Skin of body (tissue), 2 donors: ENCODE data around the gene PSMD11. TPM values are rescaled to one million over a fixed set of nuclear protein-coding genes. Genes with fewer than 3 reads are reported as not detected.
"Not testable (repeated sequence)": the region's sequence is repeated elsewhere in the genome, so short reads cannot be mapped to it uniquely, and the experiment has no call there.

Experiments
- DNase-seq: peaks from one replicate; lab custom pipeline; 2025; lab: John Stamatoyannopoulos, UW
- total RNA-seq: library from RNA; depleted of rRNA; stranded (reverse); fragments of >200 nt; gene quantifications from one replicate; pipeline ENCODE4 v1.2.3, GENCODE V29; 2014

The PSMD11 gene
- total RNA-seq, result 77.8 TPM

GRCh38 chr17:32444301-32445073 is at the start of gene PSMD11:
TSS of gene PSMD11 (plus strand) at chr17:32444510. CDS start at chr17:32444524, 14 bp downstream.
- DNase-seq, result peak; percentile 92

- DNase-seq, result no peak
Measured at GRCh38 chr17:32396343-32396742, 48.0 kb upstream of the PSMD11 start.

GRCh38 chr17:32398946-32399345 is 45.4 kb upstream of the PSMD11 start:
- DNase-seq, result no peak

GRCh38 chr17:32410085-32410484 is 34.2 kb upstream of the PSMD11 start:
- not testable (repeated sequence) for DNase-seq

- DNase-seq, result no peak
Measured at GRCh38 chr17:32426894-32427293, 17.4 kb upstream of the PSMD11 start.

- no peak for DNase-seq
Measured at GRCh38 chr17:32429598-32429997, 14.7 kb upstream of the PSMD11 start.

GRCh38 chr17:32440722-32441121 is 3.6 kb upstream of the PSMD11 start:
- no peak for DNase-seq

GRCh38 chr17:32441886-32442285 is 2.4 kb upstream of the PSMD11 start:
- no peak for DNase-seq

GRCh38 chr17:32443827-32444300 is 446 bp upstream of the PSMD11 start:
- no peak for DNase-seq

GRCh38 chr17:32445074-32445415 is 735 bp downstream of the PSMD11 start:
- no peak for DNase-seq

GRCh38 chr17:32445497-32445896 is 1.2 kb downstream of the PSMD11 start:
- DNase-seq, result no peak

GRCh38 chr17:32445971-32446370 is 1.7 kb downstream of the PSMD11 start:
- DNase-seq, result no peak

GRCh38 chr17:32446949-32447348 is 2.6 kb downstream of the PSMD11 start:
- DNase-seq, result no peak

GRCh38 chr17:32449963-32450362 is 5.7 kb downstream of the PSMD11 start:
- DNase-seq, result no peak

GRCh38 chr17:32450379-32450778 is 6.1 kb downstream of the PSMD11 start:
- DNase-seq, result not testable (repeated sequence)

GRCh38 chr17:32451879-32452278 is 7.6 kb downstream of the PSMD11 start:
- DNase-seq, result no peak

GRCh38 chr17:32452281-32452680 is 8.0 kb downstream of the PSMD11 start:
- DNase-seq, result no peak

GRCh38 chr17:32453370-32453769 is 9.1 kb downstream of the PSMD11 start:
- DNase-seq, result no peak

GRCh38 chr17:32458371-32458770 is 14.1 kb downstream of the PSMD11 start:
- DNase-seq, result no peak

GRCh38 chr17:32460054-32460453 is 15.7 kb downstream of the PSMD11 start:
- DNase-seq, result no peak

GRCh38 chr17:32461498-32461852 is 17.2 kb downstream of the PSMD11 start:
- no peak for DNase-seq

- DNase-seq, result peak; percentile 5
Measured at GRCh38 chr17:32461853-32462617, 17.7 kb downstream of the PSMD11 start.

- no peak for DNase-seq
Measured at GRCh38 chr17:32463304-32463703, 19.0 kb downstream of the PSMD11 start.
